H9 (cell line): ENCODE data around the gene MYO7A. TPM values are rescaled to one million over a fixed set of nuclear protein-coding genes. Genes with fewer than 3 reads are reported as not detected.

ENCODE experiments used
- DNase-seq: peaks from one replicate; pipeline ENCODE4 v3.0.0-alpha.2; 2017
- H2AFZ ChIP-seq: one replicate; pipeline ENCODE4 v1.6.1; 2013; ENCODE audit warnings: mild to moderate bottlenecking, low read length, control low read depth, moderate library complexity
- H2AK5ac ChIP-seq: 2 replicates; pipeline ENCODE4 v1.6.1; 2013; ENCODE audit warnings: low read length, control low read depth, mixed read lengths; ENCODE audit not compliant: insufficient read length
- H2BK120ac ChIP-seq: one replicate; pipeline ENCODE4 v1.6.1; 2013; ENCODE audit warnings: low read depth, mild to moderate bottlenecking, low read length, control low read depth, inconsistent platforms; ENCODE audit not compliant: poor library complexity, severe bottlenecking
- H2BK12ac ChIP-seq: 2 replicates; pipeline ENCODE4 v1.6.1; 2013; ENCODE audit warnings: low read length, control low read depth, mixed read lengths, low read depth; ENCODE audit not compliant: insufficient read length
- H2BK15ac ChIP-seq: 2 replicates; pipeline ENCODE4 v1.6.1; 2013; ENCODE audit warnings: low read depth, low read length, control low read depth
- H2BK20ac ChIP-seq: one replicate; pipeline ENCODE4 v1.6.1; 2013; ENCODE audit warnings: low read depth, mild to moderate bottlenecking, low read length, control low read depth, inconsistent platforms; ENCODE audit not compliant: poor library complexity, severe bottlenecking
- H2BK5ac ChIP-seq: 2 replicates; pipeline ENCODE4 v1.6.1; 2013; ENCODE audit warnings: low read length, control low read depth, mixed read lengths; ENCODE audit not compliant: insufficient read length
- H3K14ac ChIP-seq: 2 replicates; pipeline ENCODE4 v1.6.1; 2013; ENCODE audit warnings: low read length, control low read depth; ENCODE audit not compliant: insufficient read depth
- H3K18ac ChIP-seq: 2 replicates; pipeline ENCODE4 v1.6.1; 2013; ENCODE audit warnings: low read depth, mild to moderate bottlenecking, mixed read lengths, low read length, control low read depth; ENCODE audit not compliant: insufficient read length
- H3K23ac ChIP-seq: 2 replicates; pipeline ENCODE4 v1.6.1; 2013; ENCODE audit warnings: low read length, control low read depth, mixed read lengths, low read depth; ENCODE audit not compliant: insufficient read length
- H3K23me2 ChIP-seq: 2 replicates; pipeline ENCODE4 v1.6.1; 2013; ENCODE audit warnings: low read depth, mild to moderate bottlenecking, mixed read lengths, low read length, control low read depth; ENCODE audit not compliant: insufficient read length, poor library complexity, severe bottlenecking
- H3K27ac ChIP-seq: 2 replicates; pipeline ENCODE4 v1.5.1; 2013; ENCODE audit warnings: low read length, control low read depth, mixed read lengths, low read depth; ENCODE audit not compliant: insufficient read length
- H3K27me3 ChIP-seq: 2 replicates; pipeline ENCODE4 v1.6.1; 2013; ENCODE audit warnings: low read length, control low read depth, inconsistent platforms; ENCODE audit not compliant: insufficient read depth
- H3K4ac ChIP-seq: 2 replicates; pipeline ENCODE4 v1.6.1; 2013; ENCODE audit warnings: low read depth, mild to moderate bottlenecking, control low read depth, inconsistent platforms, low read length, moderate library complexity
- H3K4me1 ChIP-seq: 2 replicates; pipeline ENCODE4 v1.6.1; 2013; ENCODE audit warnings: low read length, control low read depth, inconsistent platforms; ENCODE audit not compliant: insufficient read depth
- H3K4me2 ChIP-seq: 2 replicates; pipeline ENCODE4 v1.6.1; 2013; ENCODE audit warnings: low read length, control low read depth, mixed read lengths; ENCODE audit not compliant: insufficient read length, insufficient read depth
- H3K56ac ChIP-seq: 2 replicates; pipeline ENCODE4 v1.6.1; 2013; ENCODE audit warnings: low read depth, mild to moderate bottlenecking, mixed read lengths, low read length, control low read depth; ENCODE audit not compliant: insufficient read length
- H3K79me1 ChIP-seq: 2 replicates; pipeline ENCODE4 v1.6.1; 2013; ENCODE audit warnings: low read depth, mild to moderate bottlenecking, moderate library complexity, low read length, control low read depth, inconsistent platforms; ENCODE audit not compliant: insufficient read depth, poor library complexity, severe bottlenecking
- H3K79me2 ChIP-seq: 2 replicates; pipeline ENCODE4 v1.6.1; 2013; ENCODE audit warnings: low read length, control low read depth, inconsistent platforms; ENCODE audit not compliant: insufficient read depth
- H3K9ac ChIP-seq: 2 replicates; pipeline ENCODE4 v1.6.1; 2013; ENCODE audit warnings: low read length, control low read depth, mixed read lengths; ENCODE audit not compliant: insufficient read length; ENCODE audit errors: extremely low read depth
- H3K9me3 ChIP-seq: one replicate; pipeline ENCODE4 v1.6.1; 2013; ENCODE audit warnings: low read depth, low read length, inconsistent platforms; ENCODE audit not compliant: control insufficient read depth
- H3T11ph ChIP-seq: one replicate; pipeline ENCODE4 v1.6.1; 2013; ENCODE audit warnings: mild to moderate bottlenecking, low read length, control low read depth, inconsistent platforms
- H4K20me1 ChIP-seq: one replicate; pipeline ENCODE4 v1.6.1; 2013; ENCODE audit not compliant: control insufficient read depth, insufficient read length, insufficient read depth
- H4K5ac ChIP-seq: 2 replicates; pipeline ENCODE4 v1.6.1; 2013; ENCODE audit warnings: low read depth, mild to moderate bottlenecking, mixed read lengths, low read length, control low read depth; ENCODE audit not compliant: insufficient read length
- H4K8ac ChIP-seq: replicated peaks from 2 replicates; pipeline ENCODE4 v1.6.1; 2013; ENCODE audit warnings: low read length, control low read depth, mixed read lengths, low read depth; ENCODE audit not compliant: insufficient read length
- H4K91ac ChIP-seq: 2 replicates; pipeline ENCODE4 v1.6.1; 2013; ENCODE audit warnings: low read depth, mild to moderate bottlenecking, moderate library complexity, mixed read lengths, low read length, control low read depth; ENCODE audit not compliant: insufficient read length
- H3K27ac Mint-ChIP-seq, 3 experiments: 2 replicates in 2 of 3; 3 replicates in 1 of 3; pipeline ENCODE4 v1.8.0; 2020 to 2021; ENCODE audit warnings: mixed read lengths in 3 of 3, mild to moderate bottlenecking in 1 of 3, moderate library complexity in 1 of 3
- H3K27me3 Mint-ChIP-seq: 2 replicates; pipeline ENCODE4 v1.8.0; 2021; ENCODE audit warnings: low read depth, mild to moderate bottlenecking, moderate library complexity, mixed read lengths
- H3K36me3 Mint-ChIP-seq, 3 experiments: 2 replicates in 2 of 3; 3 replicates in 1 of 3; pipeline ENCODE4 v1.8.0; 2020 to 2021; ENCODE audit warnings: low read depth in 3 of 3, mixed read lengths in 3 of 3; ENCODE audit not compliant: insufficient read depth in 1 of 3
- H3K4me1 Mint-ChIP-seq, 2 experiments: 2 replicates each; pipeline ENCODE4 v1.8.0; 2020; ENCODE audit warnings: mixed read lengths in 2 of 2
- H3K4me3 Mint-ChIP-seq, 2 experiments: 2 replicates in 1 of 2; 3 replicates in 1 of 2; pipeline ENCODE4 v1.8.0; 2020 to 2021; ENCODE audit warnings: mild to moderate bottlenecking in 2 of 2, mixed read lengths in 2 of 2, moderate library complexity in 1 of 2
- H3K9me3 Mint-ChIP-seq, 2 experiments: 2 replicates in 1 of 2; 3 replicates in 1 of 2; pipeline ENCODE4 v1.8.0; 2020; ENCODE audit warnings: mild to moderate bottlenecking in 2 of 2, mixed read lengths in 2 of 2, moderate library complexity in 1 of 2
- CTCF ChIP-seq: fragments of 200-600 bp; sonication (generic); conservative IDR thresholded peaks from 3 replicates; pipeline ENCODE4 v1.8.0; 2021; ENCODE audit warnings: antibody characterized with exemption, mild to moderate bottlenecking
- WGBS: extraction: QIAGEN DNeasy Blood & Tissue Kit; methylation state at CpG from one replicate; pipeline ENCODE4 v1.1.7; 2013; ENCODE audit warnings: missing lambda C conversion rate, low lambda C conversion rate, mixed read lengths; ENCODE audit not compliant: insufficient read length; ENCODE audit errors: extremely low coverage; 5-methylcytosine and 5-hydroxymethylcytosine counted together
- total RNA-seq: library from RNA; stranded (reverse); gene quantifications from 2 replicates; pipeline ENCODE4 v1.2.1, GENCODE V29; 2021

MYO7A gene
- total RNA-seq, 1 experiment from 2014 or later = 1.6 TPM

GRCh38 chr11:77118086-77118485, 10.0 kb upstream of the MYO7A start:
- no CpG with 5 or more reads among the region's 17 CpGs for WGBS
- Histone ChIP-seq H2BK12ac (no peak overlapping the region), H3K79me2 (no peaks in the 10 kb centered on the region), H4K20me1 (no peaks in the 10 kb centered on the region), H3K4me1 (no peaks in the 10 kb centered on the region), H3K23me2 (no peaks in the 10 kb centered on the region), H2AFZ (no peak overlapping the region), H2BK5ac (no peak overlapping the region), H3K79me1 (no peaks in the 10 kb centered on the region), H3K23ac (no peak overlapping the region), H3K27me3 (no peaks in the 10 kb centered on the region), H3K27ac (no peak overlapping the region), H3K9me3 (no peaks in the 10 kb centered on the region), H3K18ac (no peak overlapping the region), H3K56ac (no peak overlapping the region), H3K4me2 (no peak overlapping the region), H2BK20ac (no peak overlapping the region), H2AK5ac (no peak overlapping the region), H3K9ac (no peak overlapping the region), H2BK120ac (no peak overlapping the region), H4K5ac (no peak overlapping the region), H3K4ac (no peak overlapping the region), H3K14ac (no peak overlapping the region), H3T11ph (no peak overlapping the region), H4K8ac (no peak overlapping the region), H4K91ac (no peak overlapping the region), H2BK15ac (no peak overlapping the region)
- no peaks in the 10 kb centered on the region for H3K27me3 Mint-ChIP-seq
- peaks cover 4 to 7% of the 10 kb centered on the region in 2 experiments for H3K4me1 Mint-ChIP-seq
- TF ChIP-seq CTCF = no peak
- H3K27ac Mint-ChIP-seq = no peak overlapping the region; a peak in 1 of 7 replicates
- no peak overlapping the region for H3K4me3 Mint-ChIP-seq
- H3K36me3 Mint-ChIP-seq = peaks cover 0 to 10% (median 3%) of the 10 kb centered on the region in 3 experiments; a peak in 6 of 7 replicates
- no peak for DNase-seq
- H3K9me3 Mint-ChIP-seq = no peaks in the 10 kb centered on the region
